MM.1S (cell line): ENCODE results near the gene NRXN3.

Source experiments
- CTCF ChIP-seq: fragments of 300-600 bp; sonication (generic); IDR thresholded peaks from 2 replicates; pipeline ENCODE4 v1.5.1; 2016; ENCODE audit warnings: antibody characterized with exemption, low read length, mixed read lengths
- EZH2 ChIP-seq: fragments of 300-600 bp; sonication (generic); optimal IDR thresholded peaks from 2 replicates; pipeline ENCODE3; 2017; ENCODE audit warnings: low read depth, mild to moderate bottlenecking, antibody characterized with exemption, low read length, mixed read lengths

DNA sequence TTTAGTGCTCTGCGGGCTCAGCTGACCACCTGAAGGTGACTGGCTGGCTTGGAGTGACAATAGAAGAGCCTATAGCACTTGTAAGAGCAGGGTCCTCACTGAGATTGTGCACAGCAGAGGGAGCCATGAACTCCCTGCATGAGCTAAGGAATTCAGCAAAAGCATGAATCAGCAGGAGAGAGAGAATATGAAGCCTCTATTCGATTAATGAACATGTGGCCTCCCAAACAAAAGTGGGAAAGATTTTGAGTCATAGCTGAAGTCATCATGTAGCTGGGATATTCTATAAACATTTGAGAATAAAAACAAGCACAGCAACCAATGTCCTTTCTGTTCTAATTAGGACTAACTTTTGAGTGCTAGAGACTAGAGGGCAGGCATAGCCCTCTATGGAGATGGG lies 1414.5 kb downstream of the NRXN3 start:
- TF ChIP-seq CTCF (no peak), EZH2 (no peak)
